ENCODE data around the gene FOXE1.

The FOXE1 gene

GRCh38 chr9:97848480-97849237, 4.4 kb upstream of the FOXE1 start:
- no peak for DNase-seq (ENCODE audit: low read depth)

DNA sequence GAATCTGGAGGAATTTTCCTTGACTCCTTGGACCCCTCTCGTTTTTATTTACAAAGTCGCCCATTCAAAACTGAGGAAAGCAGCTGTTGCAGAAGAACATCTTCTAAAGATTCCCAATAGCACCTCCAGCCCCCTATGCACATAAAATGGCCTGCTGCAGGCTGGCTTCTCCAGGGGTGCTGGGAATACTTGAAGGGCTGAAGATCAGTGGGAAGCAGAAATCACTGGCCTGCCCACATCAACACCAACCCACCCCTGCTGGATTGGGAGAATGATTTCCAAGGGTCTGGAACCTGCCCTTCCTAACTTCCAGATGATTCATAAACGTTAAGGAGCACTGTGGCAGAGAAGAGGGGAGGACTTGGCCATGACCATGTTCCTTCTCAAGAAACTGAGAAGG, 3.0 kb upstream of the FOXE1 start:
- DNase-seq (ENCODE audit: low read depth), result no peak

- DNase-seq (ENCODE audit: low read depth), result no peak
Observed at GRCh38 chr9:97850746-97851445, 2.1 kb upstream of the FOXE1 start.

DNA sequence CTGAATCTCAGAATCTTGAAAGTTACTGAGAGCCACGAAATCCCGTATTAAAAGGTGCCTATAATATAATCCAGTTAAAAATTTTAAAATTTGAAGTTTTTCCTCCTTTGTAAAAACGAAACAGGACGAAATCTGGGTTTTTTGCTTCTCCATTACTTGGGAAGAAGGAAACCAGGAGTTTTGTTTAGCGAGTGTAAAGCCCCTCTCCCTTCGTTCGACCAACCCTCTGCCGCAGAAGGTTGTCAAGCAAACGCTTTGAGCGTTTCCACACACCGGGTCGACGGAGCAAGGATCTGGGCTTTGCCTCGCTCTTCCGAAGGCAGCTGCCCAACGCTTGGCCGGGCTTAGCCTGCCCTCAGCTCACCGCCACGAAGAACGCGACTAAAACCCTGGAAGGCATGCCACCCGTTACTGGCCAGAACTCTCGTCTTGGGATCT, 1.6 kb upstream of the FOXE1 start:
- DNase-seq (ENCODE audit: low read depth), result no peak

GRCh38 chr9:97852001-97852398, 1.0 kb upstream of the FOXE1 start:
- no peak for DNase-seq (ENCODE audit: low read depth)

DNA sequence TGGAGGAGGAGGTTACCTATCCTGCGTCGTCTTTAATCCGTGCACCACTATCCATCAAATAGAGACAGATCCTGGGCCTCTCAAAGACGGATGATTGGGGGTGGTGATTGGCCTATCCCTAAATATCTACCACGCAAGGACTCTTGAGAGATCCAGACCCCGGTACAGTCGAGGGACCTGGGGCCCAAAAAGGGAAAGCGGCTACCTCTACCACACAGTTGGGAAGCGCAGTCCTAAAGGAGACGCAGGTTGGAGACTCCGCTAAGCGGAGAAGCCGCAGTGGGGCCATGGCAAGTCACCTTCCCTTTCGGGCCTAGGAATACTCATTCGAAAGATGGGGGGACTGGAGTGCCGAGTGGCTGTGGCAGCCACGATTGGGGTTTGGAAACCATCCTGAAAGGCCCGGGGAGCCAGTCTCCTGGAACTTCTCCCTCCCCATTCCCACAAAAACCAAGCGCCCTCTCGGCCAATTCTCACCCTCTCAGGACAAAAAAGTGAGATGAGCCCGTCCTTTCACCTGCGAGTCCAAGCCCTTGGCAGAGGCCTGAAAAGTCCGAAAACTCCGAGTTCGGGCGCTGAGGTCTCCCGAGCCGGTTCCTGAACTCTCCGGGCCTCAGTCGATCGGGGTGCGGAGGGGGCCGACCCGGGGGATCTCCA, 499 bp upstream of the FOXE1 start:
- no peak for DNase-seq (ENCODE audit: low read depth)

DNA sequence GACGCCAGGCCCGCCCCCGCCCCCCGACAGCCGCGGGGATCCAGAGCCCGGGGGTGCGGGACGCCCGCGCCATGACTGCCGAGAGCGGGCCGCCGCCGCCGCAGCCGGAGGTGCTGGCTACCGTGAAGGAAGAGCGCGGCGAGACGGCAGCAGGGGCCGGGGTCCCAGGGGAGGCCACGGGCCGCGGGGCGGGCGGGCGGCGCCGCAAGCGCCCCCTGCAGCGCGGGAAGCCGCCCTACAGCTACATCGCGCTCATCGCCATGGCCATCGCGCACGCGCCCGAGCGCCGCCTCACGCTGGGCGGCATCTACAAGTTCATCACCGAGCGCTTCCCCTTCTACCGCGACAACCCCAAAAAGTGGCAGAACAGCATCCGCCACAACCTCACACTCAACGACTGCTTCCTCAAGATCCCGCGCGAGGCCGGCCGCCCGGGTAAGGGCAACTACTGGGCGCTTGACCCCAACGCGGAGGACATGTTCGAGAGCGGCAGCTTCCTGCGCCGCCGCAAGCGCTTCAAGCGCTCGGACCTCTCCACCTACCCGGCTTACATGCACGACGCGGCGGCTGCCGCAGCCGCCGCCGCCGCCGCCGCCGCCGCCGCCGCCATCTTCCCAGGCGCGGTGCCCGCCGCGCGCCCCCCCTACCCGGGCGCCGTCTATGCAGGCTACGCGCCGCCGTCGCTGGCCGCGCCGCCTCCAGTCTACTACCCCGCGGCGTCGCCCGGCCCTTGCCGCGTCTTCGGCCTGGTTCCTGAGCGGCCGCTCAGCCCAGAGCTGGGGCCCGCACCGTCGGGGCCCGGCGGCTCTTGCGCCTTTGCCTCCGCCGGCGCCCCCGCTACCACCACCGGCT, 1.0 kb downstream of the FOXE1 start:
- peak; percentile 32 for DNase-seq (ENCODE audit: low read depth)

DNA sequence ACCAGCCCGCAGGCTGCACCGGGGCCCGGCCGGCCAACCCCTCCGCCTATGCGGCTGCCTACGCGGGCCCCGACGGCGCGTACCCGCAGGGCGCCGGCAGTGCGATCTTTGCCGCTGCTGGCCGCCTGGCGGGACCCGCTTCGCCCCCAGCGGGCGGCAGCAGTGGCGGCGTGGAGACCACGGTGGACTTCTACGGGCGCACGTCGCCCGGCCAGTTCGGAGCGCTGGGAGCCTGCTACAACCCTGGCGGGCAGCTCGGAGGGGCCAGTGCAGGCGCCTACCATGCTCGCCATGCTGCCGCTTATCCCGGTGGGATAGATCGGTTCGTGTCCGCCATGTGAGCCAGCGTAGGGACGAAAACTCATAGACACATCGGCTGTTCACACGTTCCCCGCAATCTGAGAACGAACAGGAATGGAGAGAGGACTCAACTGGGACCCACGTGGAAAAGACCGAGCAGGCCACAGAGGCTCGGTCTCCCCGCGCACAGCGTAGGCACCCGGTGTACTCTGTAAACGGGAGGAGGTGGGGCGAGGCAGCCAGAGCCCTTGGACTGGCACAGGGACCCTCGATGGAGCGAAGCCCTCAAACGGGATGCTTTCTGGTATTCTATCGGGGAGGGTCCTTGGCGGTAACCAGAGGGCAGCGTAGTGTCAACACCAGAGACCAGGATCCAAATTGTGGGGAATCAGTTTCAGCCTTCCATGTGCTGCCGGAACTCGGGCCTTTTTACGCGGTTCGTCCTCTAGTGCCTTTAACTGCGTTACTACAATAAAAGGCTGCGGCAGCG, 1.9 kb downstream of the FOXE1 start:
- no peak for DNase-seq (ENCODE audit: low read depth)

DNA sequence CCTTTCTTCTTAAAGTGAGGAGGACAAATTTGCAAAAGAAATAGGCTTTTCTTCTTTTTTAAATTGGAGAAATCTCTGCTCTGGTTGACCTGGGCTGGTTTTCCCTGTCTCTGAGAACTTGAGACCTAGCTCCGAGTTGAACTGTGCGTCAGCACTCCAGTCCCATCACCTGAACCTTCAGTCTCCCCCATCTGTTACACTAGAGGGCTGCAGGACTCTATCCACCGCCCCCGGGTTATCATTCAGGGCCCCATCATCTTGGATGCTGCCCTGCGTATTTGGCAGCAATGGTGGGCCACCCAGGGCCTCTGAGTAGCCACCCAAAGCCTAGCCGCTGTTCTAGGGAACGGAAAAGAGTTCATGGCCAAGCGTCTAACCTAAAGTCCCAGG, 2.5 kb downstream of the FOXE1 start:
- no peak for DNase-seq (ENCODE audit: low read depth)

GRCh38 chr9:97855899-97856298, 2.9 kb downstream of the FOXE1 start:
- DNase-seq (ENCODE audit: low read depth), result no peak

GRCh38 chr9:97856857-97857605, 4.0 kb downstream of the FOXE1 start:
- no peak for DNase-seq (ENCODE audit: low read depth)

GRCh38 chr9:97857606-97858392, 4.8 kb downstream of the FOXE1 start:
- no peak for DNase-seq (ENCODE audit: low read depth)

DNA sequence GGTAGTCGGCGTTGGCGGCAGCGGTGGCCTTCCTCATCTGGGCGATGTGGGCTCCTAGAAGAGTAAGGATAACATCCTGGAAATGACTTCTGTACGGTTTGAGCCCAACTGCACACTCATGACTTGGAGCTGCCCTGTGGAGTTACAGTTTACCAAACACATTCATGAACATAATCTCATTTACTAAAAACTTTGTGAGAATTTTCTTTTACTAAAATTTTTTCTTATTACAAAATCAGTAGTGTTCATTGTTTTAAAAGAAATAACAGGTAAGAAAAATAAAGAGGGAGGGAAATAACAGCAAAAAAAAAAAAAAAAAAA, 5.3 kb downstream of the FOXE1 start:
- no peak for DNase-seq (ENCODE audit: low read depth)

- no peak for DNase-seq (ENCODE audit: low read depth)
Observed at GRCh38 chr9:97858826-97859225, 5.8 kb downstream of the FOXE1 start.

GRCh38 chr9:97859346-97859745, 6.3 kb downstream of the FOXE1 start:
- DNase-seq (ENCODE audit: low read depth), result no peak

DNA sequence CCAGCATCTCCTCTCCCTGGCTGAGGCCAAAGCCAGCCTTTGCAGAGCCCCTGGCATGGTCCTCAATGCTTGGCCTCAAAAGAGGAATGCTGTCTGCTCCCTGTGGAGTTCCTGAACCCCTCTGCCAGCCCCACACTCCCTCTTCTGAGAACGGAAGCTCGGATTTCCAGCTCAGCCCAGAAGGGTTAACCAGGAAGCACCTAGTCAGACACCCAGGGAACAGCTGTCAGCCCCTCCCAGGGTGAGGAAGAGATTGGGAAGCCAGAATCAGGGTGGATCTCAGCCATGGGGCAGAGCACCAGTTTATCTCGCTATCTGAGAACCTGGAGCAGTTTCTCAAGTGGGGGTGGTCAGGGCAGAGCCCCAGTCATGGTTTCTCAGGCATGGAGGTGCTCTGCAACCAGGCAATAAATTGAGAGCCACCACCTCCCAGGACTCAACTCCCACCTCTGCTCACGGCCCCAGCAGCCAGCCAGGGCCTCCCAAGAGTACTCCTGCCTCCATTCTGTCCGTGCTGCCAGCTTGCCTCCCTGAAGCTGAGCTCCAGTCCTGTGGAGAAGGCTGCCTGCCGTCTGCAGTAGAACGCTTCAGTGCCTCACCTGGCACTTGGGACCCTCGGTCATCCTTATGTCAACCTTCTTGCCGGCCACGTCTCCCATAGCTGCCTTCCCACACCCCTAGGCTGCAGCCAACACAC, 7.6 kb downstream of the FOXE1 start:
- no peak for DNase-seq (ENCODE audit: low read depth)

DNA sequence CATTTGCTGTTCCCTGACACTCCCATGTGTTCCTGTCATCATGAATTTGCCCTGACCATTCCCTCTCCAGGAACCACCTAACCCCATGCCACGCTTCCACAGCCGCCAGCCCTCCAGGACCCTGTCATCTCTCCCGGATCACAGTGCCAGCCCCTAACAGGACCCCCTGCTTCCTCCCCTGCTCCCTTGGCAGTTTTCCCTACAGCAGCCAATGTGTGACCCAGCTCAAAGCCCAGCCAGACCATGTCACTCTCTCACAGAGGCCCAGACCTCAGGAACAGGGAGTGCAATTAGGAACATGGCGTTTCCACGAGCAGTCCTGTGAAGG, 8.1 kb downstream of the FOXE1 start:
- DNase-seq (ENCODE audit: low read depth), result no peak

GRCh38 chr9:97863314-97863713, 10.3 kb downstream of the FOXE1 start:
- DNase-seq (ENCODE audit: low read depth), result no peak

DNA sequence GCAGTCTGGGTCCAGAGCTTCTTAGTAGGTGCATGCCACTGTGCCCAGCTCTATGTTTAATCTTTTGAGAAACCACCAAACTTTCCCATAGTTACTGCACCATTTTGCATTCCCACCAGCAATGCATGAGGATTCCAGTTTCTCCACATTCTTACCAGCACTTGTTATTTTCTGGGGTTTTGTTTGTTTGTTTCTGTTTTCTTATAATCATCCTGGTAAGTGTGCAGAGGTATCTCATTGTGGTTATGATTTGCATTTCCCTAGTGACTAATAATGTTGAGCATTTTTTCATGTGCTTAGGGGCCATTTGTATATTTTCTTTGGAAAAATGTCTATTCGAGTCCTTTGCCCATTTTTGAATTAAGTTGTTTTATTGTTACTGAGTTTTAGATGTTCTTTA, 11.4 kb downstream of the FOXE1 start:
- DNase-seq (ENCODE audit: low read depth), result no peak

DNA sequence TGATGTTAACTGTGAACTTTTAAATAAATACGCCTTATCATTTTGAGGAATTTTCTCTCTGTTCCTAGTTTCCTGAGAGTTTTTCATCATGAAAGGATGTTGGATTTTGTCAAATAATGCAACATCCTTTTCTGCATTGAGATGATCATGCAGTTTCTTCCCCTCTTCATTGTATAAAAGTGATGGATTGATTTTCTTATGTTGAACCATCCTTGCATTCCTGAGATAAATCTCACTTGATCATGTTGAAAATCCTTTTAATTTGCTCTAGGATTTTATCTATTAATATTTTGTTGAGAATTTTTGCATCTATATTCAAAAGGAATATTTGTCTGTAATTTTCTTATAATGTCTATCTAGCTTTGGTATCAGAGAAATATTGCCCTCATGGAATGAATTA, 13.3 kb downstream of the FOXE1 start:
- DNase-seq (ENCODE audit: low read depth), result no peak
